K562 (cell line): ENCODE measurements around the gene UQCRH. TPM values are rescaled to one million over a fixed set of nuclear protein-coding genes. Genes with fewer than 3 reads are reported as not detected.

Experiments used
- ARID1B ChIP-seq: fragments of 450-650 bp; IDR thresholded peaks from 2 replicates; pipeline ENCODE4 v1.6.1; 2016; ENCODE audit warnings: antibody characterized with exemption, mild to moderate bottlenecking, inconsistent platforms
- CEBPB ChIP-seq: fragments of 450-650 bp; IDR thresholded peaks from 2 replicates; pipeline ENCODE4 v1.6.1; 2016; ENCODE audit warnings: missing genetic modification characterization, missing compliant biosample characterization
- ELF2 ChIP-seq: fragments of 250-450 bp; sonication (Bioruptor Pico); IDR thresholded peaks from 2 replicates; pipeline ENCODE4 v1.5.0; 2021; ENCODE audit warnings: mild to moderate bottlenecking
- EP400 ChIP-seq: fragments of 450-650 bp; IDR thresholded peaks from 2 replicates; pipeline ENCODE4 v1.6.1; 2017; ENCODE audit warnings: antibody characterized with exemption, mild to moderate bottlenecking, moderate library complexity
- ERF ChIP-seq: fragments of 450-650 bp; formaldehyde crosslinking; IDR thresholded peaks from 2 replicates; pipeline ENCODE4 v1.4.0; 2020; ENCODE audit warnings: mild to moderate bottlenecking, mixed read lengths
- JUN ChIP-seq, 2 experiments: sonication (generic) in 1 of 2; formaldehyde crosslinking in 1 of 2; IDR thresholded peaks; 2 replicates each; pipeline versions ENCODE4 v1.6.1 to v1.8.0; 2012 to 2022; ENCODE audit warnings: borderline replicate concordance in 2 of 2, mild to moderate bottlenecking in 2 of 2, improper control_type of control experiment in 1 of 2, low read depth in 1 of 2, low read length in 1 of 2, missing genetic modification reagents in 1 of 2
- L3MBTL2 ChIP-seq: fragments of 450-650 bp; IDR thresholded peaks from 2 replicates; pipeline ENCODE4 v1.6.1; 2016; ENCODE audit warnings: mild to moderate bottlenecking, moderate library complexity
- MAFK ChIP-seq: IDR thresholded peaks from 2 replicates; pipeline ENCODE4 v1.6.1; 2011; ENCODE audit warnings: low read length, improper control_type of control experiment
- MLLT1 ChIP-seq, 2 experiments: fragments of 450-650 bp; IDR thresholded peaks; 2 replicates each; pipeline ENCODE4 v1.6.1; 2016
- MYC ChIP-seq, 2 experiments: fragments of 250-450 bp in 1 of 2; sonication (Bioruptor Pico) in 1 of 2; IDR thresholded peaks; 2 replicates each; pipeline versions ENCODE4 v1.5.1 to v1.6.1; 2012 to 2021; ENCODE audit warnings: low read depth in 2 of 2, borderline replicate concordance in 1 of 2, improper control_type of control experiment in 1 of 2, low read length in 1 of 2, mild to moderate bottlenecking in 1 of 2, moderate library complexity in 1 of 2
- PBX2 ChIP-seq, 2 experiments: IDR thresholded peaks in 1 of 2; conservative IDR thresholded peaks in 1 of 2; 2 replicates each; pipeline ENCODE4 v1.6.1; 2016; ENCODE audit warnings: low read depth in 2 of 2, mild to moderate bottlenecking in 1 of 2, missing compliant biosample characterization in 1 of 2, missing genetic modification characterization in 1 of 2, moderate library complexity in 1 of 2
- PTRF ChIP-seq: fragments of 450-650 bp; IDR thresholded peaks from 2 replicates; pipeline ENCODE4 v1.6.1; 2016; ENCODE audit warnings: mild to moderate bottlenecking, missing genetic modification characterization, missing compliant biosample characterization
- RBM14 ChIP-seq: fragments of 200-400 bp; formaldehyde crosslinking; IDR thresholded peaks from 2 replicates; pipeline ENCODE4 v1.6.1; 2018; ENCODE audit warnings: low read depth, mild to moderate bottlenecking, low read length, moderate library complexity, borderline replicate concordance; ENCODE audit not compliant: insufficient read depth
- THRAP3 ChIP-seq: fragments of 450-650 bp; IDR thresholded peaks from 2 replicates; pipeline ENCODE4 v1.6.1; 2016; ENCODE audit warnings: mild to moderate bottlenecking, inconsistent platforms, borderline replicate concordance
- ZNF316 ChIP-seq: fragments of 450-650 bp; IDR thresholded peaks from 2 replicates; pipeline ENCODE4 v1.6.1; 2016
- ZNF398 ChIP-seq: fragments of 250-450 bp; sonication (Bioruptor Pico); IDR thresholded peaks from 2 replicates; pipeline ENCODE4 v1.8.0; 2021; ENCODE audit warnings: moderate library complexity, mild to moderate bottlenecking, inconsistent platforms
- polyA plus RNA-seq, 8 experiments: library from polyadenylated mRNA; depleted of rRNA in 4 of 8; stranded (reverse) in 5 of 8; unstranded in 3 of 8; fragments of >200 nt; fragmentation: Nextera tagmentation in 2 of 8; fragmentation: Illumina TruSeq in 1 of 8; extraction: Ambion mirVana in 2 of 8; extraction: Trizol in 1 of 8; gene quantifications; 2 replicates each; pipeline versions ENCODE4 v1.2.1 to v1.2.3, GENCODE V29; 2011 to 2014; ENCODE audit warnings: inconsistent platforms in 1 of 8, missing spikeins in 1 of 8
- total RNA-seq, 7 experiments: library from RNA; depleted of rRNA in 6 of 7; stranded (reverse); fragments of >200 nt in 6 of 7; fragmentation: Illumina TruSeq in 2 of 7; extraction: Trizol in 2 of 7; gene quantifications; 2 replicates each; pipeline versions ENCODE4 v1.2.1 to v1.2.3, GENCODE V29; 2011 to 2021; ENCODE audit warnings: low replicate concordance in 1 of 7
- TF ChIP-seq, protein P1 (sequence below): fragments of 450-650 bp; IDR thresholded peaks from 2 replicates; pipeline ENCODE4 v1.6.1; 2016; ENCODE audit warnings: missing biosample characterization, missing genetic modification characterization

Gene UQCRH
- total and polyA plus RNA-seq, 9 of the 15 experiments (the other 6 are each of a cell fraction or from before 2014, with no cell fraction given): 1,267 to 5,184 (median 2,410) TPM

DNA sequence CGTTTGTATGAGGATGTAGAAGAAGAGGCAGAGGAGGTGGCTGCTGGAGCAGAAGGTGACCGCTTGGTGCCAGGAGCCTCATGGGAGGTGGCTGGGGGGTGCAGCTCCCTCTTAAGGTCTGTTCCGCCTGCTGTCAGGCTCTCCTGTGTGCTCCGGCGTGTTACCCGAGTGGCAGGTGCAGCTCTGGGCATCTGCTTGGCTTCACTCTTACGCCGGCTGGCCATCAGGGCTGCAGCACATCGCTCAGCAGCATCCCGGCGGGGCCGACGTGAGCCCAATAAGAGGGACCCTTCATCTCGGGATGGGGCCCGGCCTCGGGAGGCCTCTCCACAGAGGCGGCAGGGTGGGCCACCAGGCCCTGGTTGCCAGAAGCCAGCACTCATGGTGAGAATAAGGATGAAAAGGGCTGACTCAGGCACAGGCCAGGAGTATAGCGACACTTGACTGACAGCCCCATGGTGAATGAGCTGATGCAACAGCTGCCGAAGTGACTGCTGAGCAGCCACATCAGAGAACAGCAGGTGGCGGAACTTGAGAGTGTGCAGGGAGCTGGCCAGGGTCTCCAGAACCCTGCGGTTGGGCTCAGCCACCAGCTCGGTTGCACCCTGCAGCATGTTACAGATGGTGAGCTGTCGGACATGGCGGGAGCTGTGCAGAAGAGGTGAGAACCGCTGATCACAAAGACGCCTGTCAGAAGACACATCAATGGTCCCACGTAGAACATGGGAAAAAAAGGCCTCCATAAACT lies 17.6 kb upstream of the UQCRH start (continued):
- TF ChIP-seq MLLT1 (IDR thresholded peaks at IDR 0.05): peak in 1 of 2 experiments; percentile 73; a peak in 2 of 4 replicates
- peak; percentile 90 for TF ChIP-seq PBX2 (CRISPR knock-in tag; IDR thresholded peaks at IDR 0.05; ENCODE audit: low read depth)
- TF ChIP-seq PBX2 (tag; conservative IDR thresholded peaks at IDR 0.05; ENCODE audit: low read depth): peak; percentile 93
- 0 out of 2 replicates have a peak, but pooled peaks have one; percentile 33 for TF ChIP-seq RBM14
- peak; percentile 93 for TF ChIP-seq ZNF316
- TF ChIP-seq PTRF (tag): no peak
- TF ChIP-seq L3MBTL2: peak; percentile 78
- 0 out of 2 replicates have a peak, but pooled peaks have one; percentile 40 for TF ChIP-seq THRAP3
- TF ChIP-seq CEBPB: peak; percentile 72
- TF ChIP-seq MAFK: peak; percentile 81; the same call in 1 of the 2 replicates
- TF ChIP-seq ERF: no peak
- TF ChIP-seq EP400: peak; percentile 87
- TF ChIP-seq ARID1B: peak; percentile 52; the same call in 1 of the 2 replicates
- peak; percentile 91 for TF ChIP-seq MYC (IDR thresholded peaks at IDR 0.05; ENCODE audit: low read depth, low read length)
- no peak for TF ChIP-seq MYC (CRISPR knock-in tag; IDR thresholded peaks at IDR 0.05; ENCODE audit: borderline replicate concordance, low read depth)
- peak; percentile 58; the same call in 1 of the 2 replicates for TF ChIP-seq JUN (IDR thresholded peaks at IDR 0.05; ENCODE audit: borderline replicate concordance, low read depth, low read length)
- 0 out of 2 replicates have a peak, but pooled peaks have one; percentile 56 for TF ChIP-seq JUN (CRISPR knock-in tag; IDR thresholded peaks at IDR 0.05; ENCODE audit: borderline replicate concordance)
- peak; percentile 40 for TF ChIP-seq ZNF398 (CRISPR knock-in tag)
- no peak for TF ChIP-seq ELF2 (CRISPR knock-in tag)
- TF ChIP-seq, protein P1, sequence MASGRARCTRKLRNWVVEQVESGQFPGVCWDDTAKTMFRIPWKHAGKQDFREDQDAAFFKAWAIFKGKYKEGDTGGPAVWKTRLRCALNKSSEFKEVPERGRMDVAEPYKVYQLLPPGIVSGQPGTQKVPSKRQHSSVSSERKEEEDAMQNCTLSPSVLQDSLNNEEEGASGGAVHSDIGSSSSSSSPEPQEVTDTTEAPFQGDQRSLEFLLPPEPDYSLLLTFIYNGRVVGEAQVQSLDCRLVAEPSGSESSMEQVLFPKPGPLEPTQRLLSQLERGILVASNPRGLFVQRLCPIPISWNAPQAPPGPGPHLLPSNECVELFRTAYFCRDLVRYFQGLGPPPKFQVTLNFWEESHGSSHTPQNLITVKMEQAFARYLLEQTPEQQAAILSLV (tag): peak; percentile 74; the same call in 1 of the 2 replicates
